Common myeloid progenitor, CD34-positive (primary cell): ENCODE data around the gene FEM1B. TPM values are rescaled to one million over a fixed set of nuclear protein-coding genes. Genes with fewer than 3 reads are reported as not detected.

ENCODE experiments used
- CTCF ChIA-PET: fragments of 350-600 bp; sonication (Branson Sonifier 250); formaldehyde crosslinking; loops from one replicate; lab custom pipeline; 2021; ENCODE audit warnings: antibody characterized with exemption; lab: Charles Lee
- POLR2A ChIA-PET: fragments of 350-600 bp; sonication (Branson Sonifier 250); formaldehyde crosslinking; loops from one replicate; lab custom pipeline; 2021; ENCODE audit warnings: antibody characterized with exemption; lab: Charles Lee
- DNase-seq, 3 donors: peaks; one replicate each; pipeline versions ENCODE4 v3.0.0 to v3.0.0-alpha.2; 2013
- H3K27ac ChIP-seq, 2 experiments: 1 replicate in 1 of 2; 2 replicates in 1 of 2; pipeline ENCODE4 v1.7.0; 2013; ENCODE audit warnings: inconsistent platforms in 2 of 2, low read length in 2 of 2, mild to moderate bottlenecking in 2 of 2, low read depth in 1 of 2, moderate library complexity in 1 of 2; ENCODE audit not compliant: severe bottlenecking in 2 of 2, insufficient read depth in 1 of 2, poor library complexity in 1 of 2
- H3K27me3 ChIP-seq, 5 experiments: replicated peaks in 2 of 5; 1 replicate in 3 of 5; 2 replicates in 2 of 5; pipeline versions ENCODE4 v1.6.1 to v1.7.0; 2013; ENCODE audit warnings: low read length in 4 of 5, mild to moderate bottlenecking in 2 of 5, moderate library complexity in 2 of 5, inconsistent platforms in 1 of 5; ENCODE audit not compliant: insufficient read depth in 5 of 5, control insufficient read depth in 4 of 5
- H3K36me3 ChIP-seq, 4 experiments: 1 replicate in 2 of 4; 2 replicates in 2 of 4; pipeline versions ENCODE4 v1.6.1 to v1.7.0; 2013; ENCODE audit warnings: low read length in 3 of 4, control low read depth in 1 of 4, mild to moderate bottlenecking in 1 of 4; ENCODE audit not compliant: control insufficient read depth in 4 of 4, insufficient read depth in 4 of 4
- H3K4me1 ChIP-seq, 4 experiments: 1 replicate in 3 of 4; 2 replicates in 1 of 4; pipeline versions ENCODE4 v1.6.1 to v1.7.1; 2013; ENCODE audit warnings: low read length in 3 of 4, mild to moderate bottlenecking in 3 of 4, control low read depth in 1 of 4, inconsistent platforms in 1 of 4, moderate library complexity in 1 of 4; ENCODE audit not compliant: control insufficient read depth in 4 of 4, insufficient read depth in 4 of 4; ENCODE audit errors: control extremely low read depth in 1 of 4
- H3K4me3 ChIP-seq, 7 experiments: 1 replicate in 4 of 7; 2 replicates in 3 of 7; pipeline versions ENCODE4 v1.5.1 to v1.7.0; 2013; ENCODE audit warnings: mild to moderate bottlenecking in 7 of 7, low read length in 6 of 7, moderate library complexity in 6 of 7, inconsistent platforms in 2 of 7, low read depth in 2 of 7, control low read depth in 1 of 7; ENCODE audit not compliant: insufficient read depth in 4 of 7, control insufficient read depth in 1 of 7; ENCODE audit errors: extremely low read depth in 1 of 7
- H3K9me3 ChIP-seq, 5 experiments: 1 replicate in 4 of 5; 2 replicates in 1 of 5; pipeline versions ENCODE4 v1.6.1 to v1.7.1; 2013; ENCODE audit warnings: low read length in 4 of 5, mild to moderate bottlenecking in 2 of 5, inconsistent platforms in 1 of 5, low read depth in 1 of 5, moderate library complexity in 1 of 5; ENCODE audit not compliant: control insufficient read depth in 4 of 5, insufficient read depth in 2 of 5; ENCODE audit errors: control extremely low read depth in 1 of 5
- WGBS: methylation state at CpG from one replicate; pipeline ENCODE4 v1.1.5; 2013; ENCODE audit not compliant: insufficient coverage; 5-methylcytosine and 5-hydroxymethylcytosine counted together
- polyA plus RNA-seq: library from polyadenylated mRNA; unstranded; fragments of 120-200 nt; gene quantifications from one replicate; pipeline ENCODE4 v1.2.1, GENCODE V29; 2013

FEM1B gene
- polyA plus RNA-seq: 30.9 TPM

- DNase-seq: peak; percentile 95 to 97 (median 96)
- H3K36me3 ChIP-seq: peaks cover 0 to 7% (median 2%) of the 10 kb centered on the region in 4 experiments
- H3K4me1 ChIP-seq: peaks cover 24 to 52% (median 42%) of the 10 kb centered on the region in 4 experiments
- POLR2A ChIA-PET: interaction anchor here (0.6 to 2.1 kb wide), 7 partner anchors 12 to 119 kb away, joined by 3 to 7 read pairs (median 4); partner anchors contain the start of gene CLN6
- WGBS: under 1% methylated on average over 75 of the region's 85 CpGs
- CTCF ChIA-PET: interaction anchor here (1.1 to 2.1 kb wide), 3 partner anchors 13 to 21 kb away, joined by 4 to 6 read pairs (median 5); no protein-coding TSS in a partner anchor
- H3K9me3 ChIP-seq: no peaks in the 10 kb centered on the region
- H3K27ac ChIP-seq: peak within 1 kb of the TSS; percentile 91 to 95
- H3K27me3 ChIP-seq: no peaks in the 10 kb centered on the region
- H3K4me3 ChIP-seq: peak within 1 kb of the TSS; percentile 85 to 98 (median 89)
Measured at GRCh38 chr15:68277603-68278344, at the start of gene FEM1B. Gene FEM1B (plus strand): TSS chr15:68277745. CDS start chr15:68278418, 673 bp downstream.

- Histone ChIP-seq H3K4me3 (peak overlapping the region; percentile 53 to 84 (median 80)), H3K27ac (peak overlapping the region in 1 of 2 experiments; percentile 64), H3K27me3 (no peaks in the 10 kb centered on the region), H3K4me1 (peaks cover 0 to 59% (median 36%) of the 10 kb centered on the region in 4 experiments), H3K9me3 (no peaks in the 10 kb centered on the region), H3K36me3 (peaks cover 0 to 2% (median 0%) of the 10 kb centered on the region in 4 experiments)
- ChIA-PET CTCF (interaction anchor here (1.2 to 1.9 kb wide), 3 partner anchors 16 to 34 kb away, joined by 3 to 7 read pairs (median 4); no protein-coding TSS in a partner anchor), POLR2A (interaction anchor here (0.6 kb wide), 1 partner anchor 298 kb away, joined by 3 read pairs; no protein-coding TSS in a partner anchor)
- WGBS: 68% methylated on average over 21 of the region's 25 CpGs
- DNase-seq: no peak
Measured at GRCh38 chr15:68228143-68228970, 49.2 kb upstream of the FEM1B start.

GRCh38 chr15:68228971-68229385 lies 48.6 kb upstream of the FEM1B start:
- Histone ChIP-seq H3K36me3 (no peaks in the 10 kb centered on the region), H3K27me3 (no peaks in the 10 kb centered on the region), H3K4me1 (peaks cover 0 to 59% (median 36%) of the 10 kb centered on the region in 4 experiments), H3K27ac (peak overlapping the region in 1 of 2 experiments; percentile 64), H3K4me3 (peak overlapping the region; percentile 53 to 84 (median 80)), H3K9me3 (no peaks in the 10 kb centered on the region)
- CTCF ChIA-PET: interaction anchor here (1.2 to 1.9 kb wide), 3 partner anchors 16 to 34 kb away, joined by 3 to 7 read pairs (median 4); no protein-coding TSS in a partner anchor
- WGBS: 0% methylated on average over 32 of the region's 39 CpGs
- POLR2A ChIA-PET: interaction anchor here (1.0 kb wide), 1 partner anchor 48 kb away, joined by 3 read pairs; the partner anchor contains the start of gene FEM1B
- no peak for DNase-seq

- Histone ChIP-seq H3K36me3 (no peaks in the 10 kb centered on the region), H3K27ac (peak within 1 kb of the TSS in 1 of 2 experiments; percentile 64), H3K4me3 (peak within 1 kb of the TSS; percentile 62 to 84 (median 80)), H3K4me1 (peaks cover 0 to 56% (median 32%) of the 10 kb centered on the region in 4 experiments), H3K9me3 (no peaks in the 10 kb centered on the region), H3K27me3 (no peaks in the 10 kb centered on the region)
- ChIA-PET CTCF (interaction anchor here (1.0 to 1.9 kb wide), 6 partner anchors 8 to 75 kb away, joined by 3 to 7 read pairs (median 4); no protein-coding TSS in a partner anchor), POLR2A (interaction anchor here (1.0 kb wide), 1 partner anchor 48 kb away, joined by 3 read pairs; the partner anchor contains the start of gene FEM1B)
- peak; percentile 80 to 94 (median 91) for DNase-seq
- 0% methylated on average over 44 of the region's 82 CpGs for WGBS
Measured at GRCh38 chr15:68229386-68230156, 48.0 kb upstream of the FEM1B start, which contains the start of gene CLN6. Gene CLN6 (minus strand): TSS chr15:68229728. CDS start chr15:68229584, 144 bp downstream.

- Histone ChIP-seq H3K27ac (no peak overlapping the region), H3K4me1 (peaks cover 0 to 48% (median 26%) of the 10 kb centered on the region in 4 experiments), H3K9me3 (no peaks in the 10 kb centered on the region), H3K4me3 (peak overlapping the region in 6 of 7 experiments; percentile 54 to 84 (median 80)), H3K36me3 (no peaks in the 10 kb centered on the region), H3K27me3 (no peaks in the 10 kb centered on the region)
- CTCF ChIA-PET: interaction anchor here (1.0 to 1.9 kb wide), 6 partner anchors 8 to 76 kb away, joined by 3 to 7 read pairs (median 4); no protein-coding TSS in a partner anchor
- 64% methylated on average over 20 of the region's 20 CpGs for WGBS
- POLR2A ChIA-PET: no interaction called here
- DNase-seq: peak in 2 of 3 donors; percentile 44 to 52
Measured at GRCh38 chr15:68230157-68231100, 47.1 kb upstream of the FEM1B start.
